OCI-LY3 (cell line): ENCODE results near the gene TANK.

Source experiments
- CTCF ChIP-seq: fragments of 200-600, 300-600 bp; sonication (generic); IDR thresholded peaks from 2 replicates; pipeline ENCODE4 v1.5.1; 2014; ENCODE audit warnings: antibody characterized with exemption, low read length, low read depth
- EZH2phosphoT487 ChIP-seq: fragments of 200-600 bp; shearing (Covaris generic); IDR thresholded peaks from 2 replicates; pipeline ENCODE4 v1.6.1; 2018; ENCODE audit warnings: antibody characterized with exemption, mixed run types, low read depth

- TF ChIP-seq CTCF (no peak), EZH2phosphoT487 (no peak)
Measured at GRCh38 chr2:161173541-161174194, 13.4 kb downstream of the TANK start.
